Natural killer cell (primary cell): ENCODE data around the gene PDZRN3. TPM values are rescaled to one million over a fixed set of nuclear protein-coding genes. Genes with fewer than 3 reads are reported as not detected.

Experiments used
- ATAC-seq, 3 donors: fragments of 150-1000 bp in 2 of 3; fragments of 200-7000 bp in 1 of 3; cut with Tn5 transposase; 1 replicate in 1 of 3; 2 replicates in 2 of 3; pipeline ENCODE4 v1.10.0; 2021; ENCODE audit warnings: mild to moderate bottlenecking in 2 of 3, moderate library complexity in 2 of 3
- DNase-seq, 2 donors: peaks; one replicate each; pipeline versions ENCODE4 v3.0.0 to v3.0.0-alpha.2; 2013 to 2021; ENCODE audit warnings: mixed read lengths in 1 of 2
- H3K27ac ChIP-seq: one replicate; pipeline ENCODE4 v1.5.1; 2013; ENCODE audit warnings: mild to moderate bottlenecking, low read length
- H3K27me3 ChIP-seq: one replicate; pipeline ENCODE4 v1.6.1; 2013; ENCODE audit warnings: low read length; ENCODE audit not compliant: control insufficient read depth, insufficient read depth
- H3K36me3 ChIP-seq: one replicate; pipeline ENCODE4 v1.6.1; 2013; ENCODE audit warnings: low read length; ENCODE audit not compliant: control insufficient read depth, insufficient read depth
- H3K4me1 ChIP-seq: one replicate; pipeline ENCODE4 v1.6.1; 2013; ENCODE audit warnings: low read length; ENCODE audit not compliant: control insufficient read depth, insufficient read depth
- H3K4me3 ChIP-seq: one replicate; pipeline ENCODE4 v1.5.1; 2013; ENCODE audit warnings: low read length
- H3K9me3 ChIP-seq: one replicate; pipeline ENCODE4 v1.6.1; 2013; ENCODE audit warnings: low read length; ENCODE audit not compliant: control insufficient read depth, insufficient read depth
- H3K27ac Mint-ChIP-seq, 2 donors: one replicate each; pipeline ENCODE4 v1.8.0; 2022; ENCODE audit warnings: mild to moderate bottlenecking in 2 of 2, mixed read lengths in 2 of 2, moderate library complexity in 1 of 2
- H3K27me3 Mint-ChIP-seq, 2 donors: one replicate each; pipeline ENCODE4 v1.8.0; 2022; ENCODE audit warnings: low read depth in 2 of 2, mixed read lengths in 2 of 2
- H3K36me3 Mint-ChIP-seq: one replicate; pipeline ENCODE4 v1.8.0; 2022; ENCODE audit warnings: mixed read lengths
- H3K4me1 Mint-ChIP-seq, 2 donors: one replicate each; pipeline ENCODE4 v1.8.0; 2022; ENCODE audit warnings: mixed read lengths in 2 of 2
- H3K4me3 Mint-ChIP-seq: one replicate; pipeline ENCODE4 v1.8.0; 2022; ENCODE audit warnings: mild to moderate bottlenecking, moderate library complexity, mixed read lengths
- H3K9me3 Mint-ChIP-seq, 2 donors: one replicate each; pipeline ENCODE4 v1.8.0; 2022; ENCODE audit warnings: mixed read lengths in 2 of 2
- WGBS: methylation state at CpG from one replicate; pipeline ENCODE4 v1.1.7; 2013; ENCODE audit warnings: missing lambda C conversion rate; ENCODE audit not compliant: insufficient coverage; 5-methylcytosine and 5-hydroxymethylcytosine counted together
- intact Hi-C: fragments of 100-400 bp; cut with micrococcal nuclease; formaldehyde crosslinking; loops from one replicate; pipeline ENCODE4 v1.14.2; 2022
- total RNA-seq, 4 donors: library from RNA; stranded (reverse); fragments of 120-200 nt in 1 of 4; gene quantifications; one replicate each; pipeline versions ENCODE4 v1.2.3 to v1.2.4, GENCODE V29; 2013 to 2022
- TF ChIP-seq, protein P1 (sequence below): fragments of 200-600 bp; IDR thresholded peaks from one replicate; pipeline ENCODE4 v1.8.0; 2022; ENCODE audit warnings: antibody characterized with exemption

Gene PDZRN3
- total RNA-seq, 3 donors from 2014 or later (not counting 1 experiment from before 2014, with no cell fraction given) = not detected

DNA sequence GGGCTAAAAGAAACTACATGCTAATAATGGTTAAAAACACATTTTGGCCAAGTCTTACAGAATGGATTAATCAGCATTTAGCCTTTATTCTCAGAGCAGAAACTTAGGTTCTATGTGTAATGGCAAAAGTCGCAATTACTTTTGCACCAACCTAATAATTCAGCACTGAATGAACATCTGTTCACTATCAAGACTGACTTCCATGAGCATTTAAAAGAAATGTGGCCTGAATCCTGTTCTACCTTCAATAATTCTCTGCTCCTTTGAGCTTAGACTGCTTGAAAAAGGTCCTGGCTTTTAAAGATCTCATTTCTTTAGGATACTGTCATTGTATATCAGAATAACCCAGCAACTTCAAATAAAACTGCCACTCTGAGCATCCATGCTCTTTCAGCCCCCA, 145.9 kb downstream of the PDZRN3 start:
- no peak for DNase-seq
- no peak overlapping the region for H3K27ac Mint-ChIP-seq
- WGBS = 88% methylated on average over 1 of the region's 1 CpG
- peaks cover 0 to 7% of the 10 kb centered on the region in 2 donors for H3K4me1 Mint-ChIP-seq
- H3K4me3 ChIP-seq = no peak overlapping the region
- TF ChIP-seq, protein P1, sequence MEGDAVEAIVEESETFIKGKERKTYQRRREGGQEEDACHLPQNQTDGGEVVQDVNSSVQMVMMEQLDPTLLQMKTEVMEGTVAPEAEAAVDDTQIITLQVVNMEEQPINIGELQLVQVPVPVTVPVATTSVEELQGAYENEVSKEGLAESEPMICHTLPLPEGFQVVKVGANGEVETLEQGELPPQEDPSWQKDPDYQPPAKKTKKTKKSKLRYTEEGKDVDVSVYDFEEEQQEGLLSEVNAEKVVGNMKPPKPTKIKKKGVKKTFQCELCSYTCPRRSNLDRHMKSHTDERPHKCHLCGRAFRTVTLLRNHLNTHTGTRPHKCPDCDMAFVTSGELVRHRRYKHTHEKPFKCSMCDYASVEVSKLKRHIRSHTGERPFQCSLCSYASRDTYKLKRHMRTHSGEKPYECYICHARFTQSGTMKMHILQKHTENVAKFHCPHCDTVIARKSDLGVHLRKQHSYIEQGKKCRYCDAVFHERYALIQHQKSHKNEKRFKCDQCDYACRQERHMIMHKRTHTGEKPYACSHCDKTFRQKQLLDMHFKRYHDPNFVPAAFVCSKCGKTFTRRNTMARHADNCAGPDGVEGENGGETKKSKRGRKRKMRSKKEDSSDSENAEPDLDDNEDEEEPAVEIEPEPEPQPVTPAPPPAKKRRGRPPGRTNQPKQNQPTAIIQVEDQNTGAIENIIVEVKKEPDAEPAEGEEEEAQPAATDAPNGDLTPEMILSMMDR = no peak
- intact Hi-C loops = no loop called here
- ATAC-seq = no peak
- H3K4me3 Mint-ChIP-seq = no peak overlapping the region
- H3K9me3 Mint-ChIP-seq = no peaks in the 10 kb centered on the region
- no peak overlapping the region for H3K27ac ChIP-seq
- no peaks in the 10 kb centered on the region for H3K4me1 ChIP-seq
- H3K27me3 ChIP-seq = no peaks in the 10 kb centered on the region
- no peaks in the 10 kb centered on the region for H3K36me3 ChIP-seq
- H3K36me3 Mint-ChIP-seq = no peaks in the 10 kb centered on the region
- H3K9me3 ChIP-seq = peaks cover 2% of the 10 kb centered on the region
- H3K27me3 Mint-ChIP-seq = peaks cover 11 to 14% of the 10 kb centered on the region in 2 donors

DNA sequence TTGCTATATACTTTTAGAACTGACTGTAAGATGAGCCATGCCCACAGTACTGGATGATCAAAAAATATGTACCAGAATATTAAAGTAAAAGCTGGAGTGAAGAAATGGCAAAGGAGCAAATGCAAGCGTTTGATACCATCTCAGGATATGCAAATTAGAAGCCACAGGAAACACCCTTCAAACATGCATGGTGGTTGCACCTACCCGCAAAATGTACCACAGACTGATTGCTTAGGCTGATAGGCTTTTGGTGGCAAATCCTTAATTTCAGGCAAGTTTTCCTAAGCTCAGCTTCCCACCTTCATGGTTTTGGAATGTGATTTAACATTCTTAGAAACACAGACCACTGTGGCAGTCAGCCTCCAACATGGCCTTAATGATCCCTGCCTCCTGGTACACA, 149.0 kb downstream of the PDZRN3 start:
- Mint-ChIP-seq H3K9me3 (no peaks in the 10 kb centered on the region), H3K27me3 (peaks cover 6 to 9% of the 10 kb centered on the region in 2 donors), H3K36me3 (no peaks in the 10 kb centered on the region), H3K27ac (no peak overlapping the region), H3K4me3 (no peak overlapping the region), H3K4me1 (peaks cover 0 to 7% of the 10 kb centered on the region in 2 donors)
- intact Hi-C loops = no loop called here
- Histone ChIP-seq H3K9me3 (peaks cover 2% of the 10 kb centered on the region), H3K27me3 (no peaks in the 10 kb centered on the region), H3K4me3 (no peak overlapping the region), H3K36me3 (no peaks in the 10 kb centered on the region), H3K4me1 (no peaks in the 10 kb centered on the region), H3K27ac (no peak overlapping the region)
- ATAC-seq (no peak), DNase-seq (no peak)
- 0% methylated on average over 2 of the region's 2 CpGs for WGBS
- TF ChIP-seq, protein P1 = no peak

DNA sequence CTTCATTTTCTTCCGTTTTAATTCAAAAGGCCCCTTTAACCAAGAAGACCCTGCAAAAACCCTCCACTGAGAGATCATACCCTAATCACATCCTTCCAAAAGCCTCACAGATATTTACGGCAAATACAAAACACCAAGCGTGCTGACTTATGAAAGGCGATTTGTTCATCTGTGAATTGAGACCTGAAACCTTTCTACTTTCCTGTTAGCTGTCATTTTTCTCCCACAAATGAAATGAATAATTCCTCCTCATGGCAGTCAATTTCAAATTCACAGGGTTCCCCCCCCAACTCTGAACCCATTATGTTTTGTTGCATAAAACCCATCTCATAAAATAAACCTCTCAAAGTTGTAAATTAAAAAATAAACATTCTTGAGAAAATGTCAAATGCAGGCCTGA, 149.6 kb downstream of the PDZRN3 start:
- WGBS = 71% methylated on average over 4 of the region's 4 CpGs
- Mint-ChIP-seq H3K4me1 (peaks cover 0 to 7% of the 10 kb centered on the region in 2 donors), H3K4me3 (no peak overlapping the region), H3K9me3 (no peaks in the 10 kb centered on the region), H3K36me3 (no peaks in the 10 kb centered on the region), H3K27ac (no peak overlapping the region), H3K27me3 (peaks cover 3 to 9% of the 10 kb centered on the region in 2 donors)
- Histone ChIP-seq H3K4me1 (no peaks in the 10 kb centered on the region), H3K36me3 (no peaks in the 10 kb centered on the region), H3K4me3 (no peak overlapping the region), H3K9me3 (peaks cover 2% of the 10 kb centered on the region), H3K27me3 (no peaks in the 10 kb centered on the region), H3K27ac (no peak overlapping the region)
- DNase-seq = no peak
- intact Hi-C loops = no loop called here
- TF ChIP-seq, protein P1 = no peak
- ATAC-seq = no peak

DNA sequence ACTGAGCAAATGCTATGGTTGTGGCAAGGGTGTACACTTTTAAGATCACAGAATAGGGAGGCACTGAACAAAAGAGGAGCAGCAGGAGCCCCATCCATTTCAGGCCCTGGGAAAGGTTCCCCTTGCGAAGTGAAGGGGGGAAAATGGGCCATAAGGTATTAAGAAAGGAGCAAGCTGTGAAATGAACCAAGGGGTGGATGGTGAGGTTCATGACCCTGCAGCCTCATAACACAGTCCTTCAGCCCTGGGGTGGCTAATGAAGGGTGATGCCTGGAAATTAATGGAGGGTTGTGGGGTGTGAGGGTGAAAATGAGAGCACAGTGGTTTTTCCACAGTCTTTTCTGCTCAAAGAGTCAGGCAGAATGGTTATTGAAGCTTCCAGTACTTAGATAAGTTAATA, 150.1 kb downstream of the PDZRN3 start:
- WGBS = 82% methylated on average over 1 of the region's 1 CpG
- peaks cover 3 to 9% of the 10 kb centered on the region in 2 donors for H3K27me3 Mint-ChIP-seq

More for the DNA sequence above, 150.1 kb downstream of the PDZRN3 start:
- DNase-seq = no peak
- no peak for ATAC-seq
- H3K4me1 ChIP-seq = no peaks in the 10 kb centered on the region
- no peaks in the 10 kb centered on the region for H3K27me3 ChIP-seq
- peaks cover 0 to 7% of the 10 kb centered on the region in 2 donors for H3K4me1 Mint-ChIP-seq
- H3K27ac Mint-ChIP-seq = no peak overlapping the region
- H3K9me3 ChIP-seq = peaks cover 2% of the 10 kb centered on the region
- no peak overlapping the region for H3K4me3 Mint-ChIP-seq
- TF ChIP-seq, protein P1 = no peak
- no peaks in the 10 kb centered on the region for H3K36me3 Mint-ChIP-seq
- no peaks in the 10 kb centered on the region for H3K36me3 ChIP-seq
- intact Hi-C loops = no loop called here
- H3K4me3 ChIP-seq = no peak overlapping the region
- no peaks in the 10 kb centered on the region for H3K9me3 Mint-ChIP-seq
- no peak overlapping the region for H3K27ac ChIP-seq
